Endodermal cell (in vitro differentiated cells): Measurements from ENCODE around the gene DIP2B. TPM values are rescaled to one million over a fixed set of nuclear protein-coding genes. Genes with fewer than 3 reads are reported as not detected.

ENCODE experiments used
- DNase-seq: peaks from one replicate; pipeline ENCODE4 v3.0.0-alpha.2; 2017
- H3K27ac ChIP-seq: 2 replicates; pipeline ENCODE4 v1.5.1; 2013; ENCODE audit warnings: mild to moderate bottlenecking, low read depth, low read length, moderate library complexity
- H3K27me3 ChIP-seq: 2 replicates; pipeline ENCODE4 v1.6.1; 2013; ENCODE audit warnings: mild to moderate bottlenecking, low read length, moderate library complexity; ENCODE audit not compliant: insufficient read depth, control insufficient read depth, poor library complexity, severe bottlenecking
- H3K36me3 ChIP-seq: 2 replicates; pipeline ENCODE4 v1.7.0; 2013; ENCODE audit warnings: mild to moderate bottlenecking, low read length, moderate library complexity; ENCODE audit not compliant: control insufficient read depth, insufficient read depth
- H3K4me1 ChIP-seq: one replicate; pipeline ENCODE4 v1.7.0; 2013; ENCODE audit warnings: low read length; ENCODE audit not compliant: control insufficient read depth, insufficient read depth
- H3K4me3 ChIP-seq: 2 replicates; pipeline ENCODE4 v1.5.1; 2013; ENCODE audit warnings: mild to moderate bottlenecking, low read length, moderate library complexity
- H3K9ac ChIP-seq: 2 replicates; pipeline ENCODE4 v1.6.1; 2013; ENCODE audit warnings: mild to moderate bottlenecking, low read length, moderate library complexity; ENCODE audit not compliant: poor library complexity, severe bottlenecking; ENCODE audit errors: extremely low read depth
- H3K9me3 ChIP-seq: 2 replicates; pipeline ENCODE4 v1.6.1; 2013; ENCODE audit warnings: mild to moderate bottlenecking, low read length, moderate library complexity; ENCODE audit not compliant: control insufficient read depth
- H3K27ac Mint-ChIP-seq: 2 replicates; pipeline ENCODE4 v1.8.0; 2020; ENCODE audit warnings: mixed read lengths
- H3K27me3 Mint-ChIP-seq: 2 replicates; pipeline ENCODE4 v1.8.0; 2021; ENCODE audit warnings: mild to moderate bottlenecking, mixed read lengths; ENCODE audit not compliant: insufficient read depth
- H3K36me3 Mint-ChIP-seq: 2 replicates; pipeline ENCODE4 v1.8.0; 2020; ENCODE audit warnings: low read depth, mixed read lengths
- H3K4me1 Mint-ChIP-seq: 2 replicates; pipeline ENCODE4 v1.8.0; 2020; ENCODE audit warnings: mixed read lengths
- H3K4me3 Mint-ChIP-seq: 2 replicates; pipeline ENCODE4 v1.8.0; 2020; ENCODE audit warnings: mild to moderate bottlenecking, moderate library complexity, mixed read lengths
- H3K9me3 Mint-ChIP-seq: 2 replicates; pipeline ENCODE4 v1.8.0; 2020; ENCODE audit warnings: mild to moderate bottlenecking, mixed read lengths
- WGBS, 2 experiments: methylation state at CpG; one replicate each; pipeline versions ENCODE4 v1.1.5 to v1.1.7; 2013; ENCODE audit warnings: missing lambda C conversion rate in 2 of 2, mixed read lengths in 1 of 2; ENCODE audit not compliant: insufficient coverage in 1 of 2, insufficient read length in 1 of 2; 5-methylcytosine and 5-hydroxymethylcytosine counted together
- total RNA-seq, 2 donors: library from RNA; stranded (reverse); fragmentation: NEBNext Ultra II Directional in 1 of 2; extraction: Animal tissue kit (Norgen Biotek cat#: 25700) in 1 of 2; gene quantifications; 2 replicates in 1 of 2; 3 replicates in 1 of 2; pipeline ENCODE4 v1.2.1, GENCODE V29; 2021
- TF ChIP-seq, protein P1 (sequence below): fragments of 200-600 bp; sonication (generic); conservative IDR thresholded peaks from 2 replicates; pipeline ENCODE4 v1.5.0; 2021; ENCODE audit warnings: antibody characterized with exemption, mild to moderate bottlenecking

Gene DIP2B
- total RNA-seq, 2 donors from 2014 or later = 20.6 to 21.3 TPM

DNA sequence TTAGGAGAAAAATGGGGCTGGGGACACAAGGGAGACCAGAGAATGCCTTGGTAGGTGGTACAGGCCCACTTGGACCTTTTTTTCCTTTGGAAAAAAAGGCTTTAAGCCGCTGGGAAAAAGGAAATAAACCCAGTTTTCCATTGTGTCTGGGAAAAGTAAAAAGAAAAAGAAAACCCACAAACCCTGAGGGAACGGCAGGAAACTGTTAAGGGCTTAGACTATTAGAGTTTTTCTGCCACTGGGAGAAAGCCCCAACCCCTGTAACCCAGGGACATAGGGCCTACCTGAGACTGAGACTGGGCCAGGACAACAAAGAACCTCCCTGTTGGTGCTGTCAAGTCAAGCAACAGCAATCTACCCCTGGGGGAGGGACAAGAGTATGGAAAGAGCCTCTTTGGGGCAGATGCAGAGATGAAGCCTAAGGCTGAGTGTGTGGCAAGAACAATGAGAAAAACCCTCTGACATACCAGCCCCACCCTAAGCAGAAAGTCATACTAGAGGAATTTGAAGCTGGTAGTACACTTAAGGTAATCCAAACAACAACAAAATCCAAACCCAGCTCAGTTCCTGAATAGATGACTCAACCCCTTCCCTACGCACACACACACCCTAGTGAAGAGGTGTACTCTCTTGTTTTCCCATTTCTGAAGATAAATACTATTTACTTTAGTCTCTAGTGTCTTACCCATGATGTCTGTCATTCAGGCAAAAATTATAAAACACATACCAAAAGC, 281.9 kb downstream of the DIP2B start:
- Mint-ChIP-seq H3K36me3 (peaks cover 41% of the 10 kb centered on the region), H3K27ac (no peak overlapping the region), H3K9me3 (peaks cover 19% of the 10 kb centered on the region), H3K4me3 (no peak overlapping the region), H3K27me3 (no peaks in the 10 kb centered on the region), H3K4me1 (no peaks in the 10 kb centered on the region)
- TF ChIP-seq, protein P1, sequence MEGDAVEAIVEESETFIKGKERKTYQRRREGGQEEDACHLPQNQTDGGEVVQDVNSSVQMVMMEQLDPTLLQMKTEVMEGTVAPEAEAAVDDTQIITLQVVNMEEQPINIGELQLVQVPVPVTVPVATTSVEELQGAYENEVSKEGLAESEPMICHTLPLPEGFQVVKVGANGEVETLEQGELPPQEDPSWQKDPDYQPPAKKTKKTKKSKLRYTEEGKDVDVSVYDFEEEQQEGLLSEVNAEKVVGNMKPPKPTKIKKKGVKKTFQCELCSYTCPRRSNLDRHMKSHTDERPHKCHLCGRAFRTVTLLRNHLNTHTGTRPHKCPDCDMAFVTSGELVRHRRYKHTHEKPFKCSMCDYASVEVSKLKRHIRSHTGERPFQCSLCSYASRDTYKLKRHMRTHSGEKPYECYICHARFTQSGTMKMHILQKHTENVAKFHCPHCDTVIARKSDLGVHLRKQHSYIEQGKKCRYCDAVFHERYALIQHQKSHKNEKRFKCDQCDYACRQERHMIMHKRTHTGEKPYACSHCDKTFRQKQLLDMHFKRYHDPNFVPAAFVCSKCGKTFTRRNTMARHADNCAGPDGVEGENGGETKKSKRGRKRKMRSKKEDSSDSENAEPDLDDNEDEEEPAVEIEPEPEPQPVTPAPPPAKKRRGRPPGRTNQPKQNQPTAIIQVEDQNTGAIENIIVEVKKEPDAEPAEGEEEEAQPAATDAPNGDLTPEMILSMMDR = no peak
- H3K4me1 ChIP-seq = no peaks in the 10 kb centered on the region
- H3K9me3 ChIP-seq = peaks cover 19% of the 10 kb centered on the region
- H3K36me3 ChIP-seq = peaks cover 26% of the 10 kb centered on the region
- no peak overlapping the region for H3K4me3 ChIP-seq
- no peak overlapping the region for H3K9ac ChIP-seq
- no peak overlapping the region for H3K27ac ChIP-seq
- 98 to 100% methylated on average over 1 to 2 of the region's 3 CpGs for WGBS, 2 experiments
- no peak for DNase-seq
- H3K27me3 ChIP-seq = no peaks in the 10 kb centered on the region

DNA sequence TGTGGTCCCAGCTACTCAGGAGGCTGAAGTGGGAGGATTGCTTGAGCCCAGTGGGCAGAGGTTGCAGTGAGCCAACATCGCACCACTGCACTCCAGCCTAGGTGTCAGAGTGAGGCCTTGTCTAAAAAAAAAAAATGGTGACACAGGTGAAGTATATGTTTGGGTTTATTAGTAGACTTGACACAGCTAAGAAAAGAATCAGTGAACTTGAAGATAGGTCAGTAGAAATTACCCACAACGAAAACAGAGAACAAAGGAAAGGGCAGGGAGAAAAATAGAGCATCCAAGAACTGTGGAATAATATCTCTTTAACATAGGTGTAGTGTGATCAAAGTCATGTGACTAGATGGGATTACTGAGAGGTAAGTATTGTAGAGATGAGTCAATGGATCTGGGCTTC, 282.8 kb downstream of the DIP2B start:
- Mint-ChIP-seq H3K27ac (no peak overlapping the region), H3K4me1 (no peaks in the 10 kb centered on the region), H3K27me3 (no peaks in the 10 kb centered on the region), H3K9me3 (peaks cover 19% of the 10 kb centered on the region), H3K36me3 (peaks cover 37% of the 10 kb centered on the region), H3K4me3 (no peak overlapping the region)
- no peaks in the 10 kb centered on the region for H3K27me3 ChIP-seq
- H3K27ac ChIP-seq = no peak overlapping the region
- no peak overlapping the region for H3K4me3 ChIP-seq
- 94 to 97% methylated on average over 2 of the region's 2 CpGs for WGBS, 2 experiments
- H3K4me1 ChIP-seq = no peaks in the 10 kb centered on the region
- no peak overlapping the region for H3K9ac ChIP-seq
- H3K36me3 ChIP-seq = peaks cover 22% of the 10 kb centered on the region
- TF ChIP-seq, protein P1 = no peak
- DNase-seq = no peak
- H3K9me3 ChIP-seq = peaks cover 19% of the 10 kb centered on the region

DNA sequence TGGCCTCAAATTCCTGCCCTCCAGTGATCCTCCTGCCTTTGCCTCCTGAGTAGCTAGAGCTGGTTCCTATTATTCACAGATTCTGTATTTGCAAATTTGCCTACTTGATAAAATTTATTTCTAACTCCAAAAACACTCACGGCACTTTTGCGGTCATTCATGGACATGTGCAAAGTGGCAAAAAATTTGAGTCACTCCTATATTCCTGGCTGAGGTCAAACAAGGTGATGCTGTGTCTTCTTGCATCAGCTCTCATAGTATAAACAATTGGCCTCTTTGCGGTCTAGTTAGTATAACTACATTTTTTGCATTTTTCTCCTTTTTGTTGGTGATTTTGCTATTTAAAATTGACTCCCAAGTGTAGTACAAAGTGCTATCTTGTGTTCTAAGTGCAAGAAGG, 283.8 kb downstream of the DIP2B start:
- H3K27ac Mint-ChIP-seq = no peak overlapping the region
- peaks cover 19% of the 10 kb centered on the region for H3K9me3 ChIP-seq

More for the DNA sequence above, 283.8 kb downstream of the DIP2B start:
- Mint-ChIP-seq H3K36me3 (peaks cover 37% of the 10 kb centered on the region), H3K4me1 (no peaks in the 10 kb centered on the region), H3K9me3 (peaks cover 19% of the 10 kb centered on the region), H3K27me3 (no peaks in the 10 kb centered on the region), H3K4me3 (no peak overlapping the region)
- DNase-seq = no peak
- Histone ChIP-seq H3K27me3 (no peaks in the 10 kb centered on the region), H3K4me3 (no peak overlapping the region), H3K9ac (no peak overlapping the region), H3K36me3 (peaks cover 22% of the 10 kb centered on the region), H3K4me1 (no peaks in the 10 kb centered on the region), H3K27ac (no peak overlapping the region)
- TF ChIP-seq, protein P1 = no peak
- 96 to 97% methylated on average over 3 of the region's 3 CpGs for WGBS, 2 experiments
